Panc1 (cell line): Measurements from ENCODE around the gene KRT82. TPM values are rescaled to one million over a fixed set of nuclear protein-coding genes. Genes with fewer than 3 reads are reported as not detected.

ENCODE experiments used
- ATAC-seq: fragments of 200-7000 bp; cut with Tn5 transposase; 2 replicates; pipeline ENCODE4 v1.9.1; 2020; ENCODE audit warnings: mild to moderate bottlenecking, moderate library complexity
- Bru-seq: library from RNA; stranded (reverse); fragments of 400-500 nt; gene quantifications from one replicate; lab custom pipeline; 2021; lab: Mats Ljungman, UMichigan
- BruChase-seq, 2 experiments: library from RNA; stranded (reverse); fragments of 400-500 nt; gene quantifications; one replicate each; lab custom pipeline; 2021; lab: Mats Ljungman, UMichigan
- BruUV-seq: library from RNA; stranded (reverse); fragments of 400-500 nt; replicated peaks from 2 replicates; lab custom pipeline; 2021; lab: Mats Ljungman, UMichigan
- CTCF ChIA-PET: fragments of 300-600 bp; sonication (Branson Sonifier 250); formaldehyde crosslinking; loops from one replicate; lab custom pipeline; 2022; ENCODE audit warnings: antibody characterized with exemption; lab: Charles Lee
- POLR2A ChIA-PET: fragments of 300-600 bp; sonication (Branson Sonifier 250); formaldehyde crosslinking; loops from one replicate; lab custom pipeline; 2022; ENCODE audit warnings: antibody characterized with exemption; lab: Charles Lee
- DNase-seq: peaks from one replicate; pipeline ENCODE4 v3.0.0-alpha.2; 2010; ENCODE audit warnings: low read depth, low spot score
- H3K27ac ChIP-seq: 2 replicates; pipeline ENCODE4 v1.5.1; 2011; ENCODE audit warnings: mild to moderate bottlenecking, low read length, inconsistent platforms
- H3K27me3 ChIP-seq: fragments of 200-500 bp; sonication (Bioruptor generic); 2 replicates; pipeline ENCODE4 v1.6.0; 2014; ENCODE audit warnings: low read length, inconsistent platforms; ENCODE audit not compliant: control insufficient read depth, insufficient read depth
- H3K36me3 ChIP-seq: fragments of 200-500 bp; sonication (Bioruptor generic); 2 replicates; pipeline ENCODE4 v1.5.1; 2014; ENCODE audit warnings: inconsistent platforms, mild to moderate bottlenecking, low read length, moderate library complexity; ENCODE audit not compliant: control insufficient read depth, insufficient read depth
- H3K4me1 ChIP-seq: 2 replicates; pipeline ENCODE4 v1.5.1; 2011; ENCODE audit warnings: inconsistent platforms, mild to moderate bottlenecking, low read length, moderate library complexity; ENCODE audit not compliant: control insufficient read depth, insufficient read depth
- H3K4me3 ChIP-seq, 2 experiments: 2 replicates each; pipeline ENCODE4 v1.5.1; 2011 to 2012; ENCODE audit warnings: low read depth in 2 of 2, low read length in 2 of 2, mild to moderate bottlenecking in 2 of 2, inconsistent platforms in 1 of 2, moderate library complexity in 1 of 2
- H3K9me3 ChIP-seq: fragments of 200-500 bp; sonication (Bioruptor generic); 2 replicates; pipeline ENCODE4 v1.5.1; 2014; ENCODE audit warnings: low read depth, mild to moderate bottlenecking, inconsistent platforms, low read length, moderate library complexity; ENCODE audit not compliant: control insufficient read depth, insufficient read depth
- CTCF ChIP-seq: fragments of 450-650 bp; IDR thresholded peaks from 2 replicates; pipeline ENCODE4 v1.5.1; 2017; ENCODE audit warnings: mild to moderate bottlenecking
- POLR2AphosphoS5 ChIP-seq: IDR thresholded peaks from 2 replicates; pipeline ENCODE4 v1.6.1; 2012; ENCODE audit warnings: mild to moderate bottlenecking, low read depth, low read length, moderate library complexity
- REST ChIP-seq, 2 experiments: IDR thresholded peaks; 2 replicates each; pipeline ENCODE4 v1.6.1; 2011 to 2012; ENCODE audit warnings: low read depth in 2 of 2, control low read depth in 1 of 2, low read length in 1 of 2, mild to moderate bottlenecking in 1 of 2, moderate library complexity in 1 of 2; ENCODE audit not compliant: insufficient read depth in 1 of 2
- SIN3A ChIP-seq: IDR thresholded peaks from 2 replicates; pipeline ENCODE4 v1.6.1; 2012; ENCODE audit warnings: low read depth, mild to moderate bottlenecking, low read length, moderate library complexity, borderline replicate concordance; ENCODE audit not compliant: insufficient read depth
- TCF7L2 ChIP-seq: IDR thresholded peaks from 2 replicates; pipeline ENCODE4 v1.6.1; 2011; ENCODE audit warnings: mild to moderate bottlenecking, low read depth, low read length, inconsistent platforms
- in situ Hi-C: cut with HindIII; loops from 2 replicates; pipeline ENCODE4 v1.10.0; 2016; ENCODE audit warnings: low sequenced_read_pairs, low pct_unique_long_range_greater_than_20kb
- intact Hi-C: fragments of 100-400 bp; cut with micrococcal nuclease; formaldehyde crosslinking; loops from one replicate; pipeline ENCODE4 v1.10.0; 2022; ENCODE audit not compliant: unreplicated experiment
- long read RNA-seq: library from polyadenylated mRNA; unstranded; transcript quantifications from one replicate; pipeline ENCODE4 v2.0.0, GENCODE V29; 2021; ENCODE audit not compliant: unreplicated experiment
- polyA plus RNA-seq: library from polyadenylated mRNA; unstranded; fragments of >200 nt; gene quantifications from one replicate; pipeline ENCODE4 v1.2.1, GENCODE V29; 2012; ENCODE audit warnings: missing spikeins; ENCODE audit not compliant: insufficient read length
- total RNA-seq: library from RNA; stranded (reverse); gene quantifications from one replicate; pipeline ENCODE4 v1.2.1, GENCODE V29; 2021; ENCODE audit not compliant: unreplicated experiment

Gene KRT82
- total RNA-seq (not detected), Bru-seq, nascent RNA (not detected), BruChase-seq, experiment 1, labeled RNA remaining after a 2-hour chase (not detected), BruChase-seq, experiment 2, labeled RNA remaining after a 6-hour chase (not detected)
- polyA plus RNA-seq: not detected
- long read RNA-seq: 0 reads

GRCh38 chr12:52405922-52406385 lies at the start of gene KRT82:
KRT82 (minus strand) TSS chr12:52406335; CDS start chr12:52406277, 58 bp downstream.
- no TSS peak for BruUV-seq
- intact Hi-C loops: no loop called here

GRCh38 chr12:52455821-52456220 lies 49.7 kb upstream of the KRT82 start:
- BruUV-seq: no TSS peak
- DNase-seq (no peak), ATAC-seq (no peak)
- TF ChIP-seq POLR2AphosphoS5: no peak
- TF ChIP-seq SIN3A: no peak
- no peak for TF ChIP-seq CTCF
- no peak for TF ChIP-seq REST (IDR thresholded peaks at IDR 0.05; ENCODE audit: insufficient read depth in 1 of 2, low read depth in 2 of 2, low read length in 1 of 2)
- no peak for TF ChIP-seq TCF7L2
- intact Hi-C loops (no loop called here), in situ Hi-C loops (no loop called here)
- CTCF ChIA-PET: no interaction called here
- Histone ChIP-seq H3K4me1 (peaks cover 8% of the 10 kb centered on the region; the same call in 1 of the 2 replicates), H3K9me3 (no peaks in the 10 kb centered on the region), H3K36me3 (no peaks in the 10 kb centered on the region), H3K27ac (no peak overlapping the region), H3K4me3 (no peak overlapping the region), H3K27me3 (no peaks in the 10 kb centered on the region)
- POLR2A ChIA-PET: no interaction called here

More at GRCh38 chr12:52405922-52406385, at the start of gene KRT82:
- H3K27ac ChIP-seq: no peak within 1 kb of the TSS
- no peak for DNase-seq
- CTCF ChIA-PET: interaction anchor here (0.6 kb wide), 1 partner anchor 280 kb away, joined by 5 read pairs; no protein-coding TSS in a partner anchor
- H3K36me3 ChIP-seq: no peaks in the 10 kb centered on the region
- no peak within 1 kb of the TSS for H3K4me3 ChIP-seq
- in situ Hi-C loops: no loop called here
- no peaks in the 10 kb centered on the region for H3K27me3 ChIP-seq
- ATAC-seq: no peak
- TF ChIP-seq TCF7L2 (no peak), POLR2AphosphoS5 (no peak), REST (IDR thresholded peaks at IDR 0.05; ENCODE audit: insufficient read depth in 1 of 2, low read depth in 2 of 2, low read length in 1 of 2) (no peak), SIN3A (no peak)
- H3K4me1 ChIP-seq: no peaks in the 10 kb centered on the region
- no peaks in the 10 kb centered on the region for H3K9me3 ChIP-seq
- POLR2A ChIA-PET: no interaction called here
